H1 (cell line): ENCODE measurements around the gene ENTPD6. TPM values are rescaled to one million over a fixed set of nuclear protein-coding genes. Genes with fewer than 3 reads are reported as not detected.

ENCODE experiments used
- CTCF ChIA-PET: fragments of 300-600 bp; sonication (Branson Sonifier 250); formaldehyde crosslinking; loops from one replicate; lab custom pipeline; 2021; ENCODE audit not compliant: partially characterized antibody; lab: Charles Lee
- POLR2A ChIA-PET: fragments of 300-600 bp; sonication (Branson Sonifier 250); formaldehyde crosslinking; loops from one replicate; lab custom pipeline; 2021; ENCODE audit warnings: inconsistent platforms; ENCODE audit not compliant: partially characterized antibody; lab: Charles Lee
- DNase-seq, 2 experiments: peaks; one replicate each; pipeline versions ENCODE4 v3.0.0 to v3.0.0-alpha.2; 2010 to 2022; ENCODE audit warnings: low spot score in 2 of 2, low read depth in 1 of 2, mixed read lengths in 1 of 2
- FAIRE-seq: peaks from 2 replicates; lab custom pipeline; 2011; peaks lifted over from hg19 to GRCh38; lab: Jason Lieb, UNC
- H2AFZ ChIP-seq: 2 replicates; pipeline ENCODE4 v1.8.1; 2012; ENCODE audit warnings: low read length, inconsistent platforms
- H2AK5ac ChIP-seq: 2 replicates; pipeline ENCODE4 v1.6.1; 2013; ENCODE audit warnings: low read depth, low read length
- H2BK120ac ChIP-seq: replicated peaks from 2 replicates; pipeline ENCODE3; 2013; ENCODE audit warnings: low read depth, low read length, inconsistent platforms
- H2BK12ac ChIP-seq: 2 replicates; pipeline ENCODE4 v1.6.1; 2013; ENCODE audit warnings: low read depth, low read length
- H2BK15ac ChIP-seq: 2 replicates; pipeline ENCODE4 v1.6.1; 2013; ENCODE audit warnings: low read length
- H2BK20ac ChIP-seq: 2 replicates; pipeline ENCODE4 v1.6.1; 2013; ENCODE audit warnings: low read length
- H2BK5ac ChIP-seq: 2 replicates; pipeline ENCODE4 v1.6.1; 2013; ENCODE audit warnings: low read depth, low read length
- H3K14ac ChIP-seq: 2 replicates; pipeline ENCODE4 v1.6.1; 2013; ENCODE audit warnings: inconsistent platforms; ENCODE audit not compliant: insufficient read length
- H3K18ac ChIP-seq: 2 replicates; pipeline ENCODE4 v1.6.1; 2013; ENCODE audit warnings: low read length; ENCODE audit errors: extremely low read depth
- H3K23ac ChIP-seq: 2 replicates; pipeline ENCODE4 v1.6.1; 2013; ENCODE audit warnings: inconsistent platforms; ENCODE audit not compliant: insufficient read length
- H3K23me2 ChIP-seq: 2 replicates; pipeline ENCODE4 v1.6.1; 2013; ENCODE audit warnings: low read depth, low read length
- H3K27ac ChIP-seq: 2 replicates; pipeline ENCODE4 v1.6.1; 2011; ENCODE audit warnings: low read depth, low read length, inconsistent platforms
- H3K27me3 ChIP-seq, 4 experiments: replicated peaks in 1 of 4; 1 replicate in 1 of 4; 2 replicates in 3 of 4; pipeline versions ENCODE4 v1.6.1 to v1.8.1; 2011 to 2013; ENCODE audit warnings: low read length in 3 of 4, mild to moderate bottlenecking in 3 of 4, inconsistent platforms in 2 of 4, mixed read lengths in 2 of 4, moderate library complexity in 1 of 4; ENCODE audit not compliant: control insufficient read depth in 3 of 4, insufficient read depth in 3 of 4; ENCODE audit errors: extremely low read depth in 1 of 4
- H3K36me3 ChIP-seq, 4 experiments: 2 replicates each; pipeline versions ENCODE4 v1.6.1 to v1.8.1; 2011 to 2013; ENCODE audit warnings: mild to moderate bottlenecking in 4 of 4, low read length in 3 of 4, moderate library complexity in 2 of 4, control low read depth in 1 of 4, inconsistent platforms in 1 of 4; ENCODE audit not compliant: insufficient read depth in 4 of 4, control insufficient read depth in 2 of 4
- H3K4ac ChIP-seq: replicated peaks from 2 replicates; pipeline ENCODE3; 2013; ENCODE audit warnings: low read length, low read depth, mixed read lengths, inconsistent platforms; ENCODE audit not compliant: insufficient read length
- H3K4me1 ChIP-seq, 4 experiments: replicated peaks in 1 of 4; 1 replicate in 1 of 4; 2 replicates in 3 of 4; pipeline versions ENCODE4 v1.6.1 to v1.8.1; 2011 to 2013; ENCODE audit warnings: low read length in 3 of 4, inconsistent platforms in 2 of 4, mixed read lengths in 1 of 4; ENCODE audit not compliant: insufficient read depth in 4 of 4, control insufficient read depth in 3 of 4
- H3K4me2 ChIP-seq, 2 experiments: 2 replicates each; pipeline versions ENCODE4 v1.6.1 to v1.8.1; 2011 to 2013; ENCODE audit warnings: low read depth in 2 of 2, low read length in 2 of 2, control low read depth in 1 of 2, inconsistent platforms in 1 of 2, mild to moderate bottlenecking in 1 of 2; ENCODE audit not compliant: insufficient read depth in 1 of 2
- H3K4me3 ChIP-seq, 4 experiments: fragments of 200-600, 300-600 bp in 1 of 4; sonication (generic), shearing (Covaris generic), sonication (Bioruptor Twin) in 1 of 4; 2 replicates each; pipeline versions ENCODE4 v1.5.1 to v1.8.1; 2011 to 2016; ENCODE audit warnings: low read length in 4 of 4, low read depth in 3 of 4, control low read depth in 2 of 4, inconsistent platforms in 2 of 4, mild to moderate bottlenecking in 2 of 4, mixed read lengths in 1 of 4, moderate library complexity in 1 of 4; ENCODE audit not compliant: insufficient read depth in 2 of 4; ENCODE audit errors: extremely low read depth in 1 of 4
- H3K56ac ChIP-seq: replicated peaks from 2 replicates; pipeline ENCODE3; 2013; ENCODE audit warnings: low read depth, mild to moderate bottlenecking, mixed read lengths, low read length, inconsistent platforms; ENCODE audit not compliant: insufficient read length
- H3K79me1 ChIP-seq: 2 replicates; pipeline ENCODE4 v1.6.1; 2013; ENCODE audit warnings: low read depth, low read length, control low read depth
- H3K79me2 ChIP-seq, 2 experiments: 2 replicates each; pipeline versions ENCODE4 v1.6.1 to v1.8.1; 2012 to 2013; ENCODE audit warnings: low read length in 2 of 2, mild to moderate bottlenecking in 2 of 2, inconsistent platforms in 1 of 2; ENCODE audit not compliant: insufficient read depth in 2 of 2, control insufficient read depth in 1 of 2
- H3K9ac ChIP-seq, 4 experiments: replicated peaks in 1 of 4; 1 replicate in 1 of 4; 2 replicates in 3 of 4; pipeline versions ENCODE4 v1.6.1 to v1.8.1; 2011 to 2013; ENCODE audit warnings: low read depth in 3 of 4, low read length in 3 of 4, control low read depth in 2 of 4, mild to moderate bottlenecking in 2 of 4, moderate library complexity in 2 of 4, inconsistent platforms in 1 of 4; ENCODE audit errors: extremely low read depth in 1 of 4
- H3K9me3 ChIP-seq, 2 experiments: 2 replicates each; pipeline versions ENCODE4 v1.6.1 to v1.8.1; 2012 to 2013; ENCODE audit warnings: mild to moderate bottlenecking in 2 of 2, moderate library complexity in 2 of 2, control low read depth in 1 of 2, inconsistent platforms in 1 of 2, low read depth in 1 of 2, low read length in 1 of 2, mixed read lengths in 1 of 2; ENCODE audit not compliant: insufficient read depth in 2 of 2
- H4K20me1 ChIP-seq, 2 experiments: replicated peaks in 1 of 2; 2 replicates each; pipeline versions ENCODE3 to v1.8.1; 2011 to 2013; ENCODE audit warnings: inconsistent platforms in 2 of 2, low read length in 2 of 2, mild to moderate bottlenecking in 1 of 2; ENCODE audit not compliant: insufficient read depth in 2 of 2, control insufficient read depth in 1 of 2
- H4K5ac ChIP-seq: 2 replicates; pipeline ENCODE4 v1.6.1; 2013; ENCODE audit warnings: low read length, low read depth, mixed read lengths, inconsistent platforms; ENCODE audit not compliant: insufficient read length
- H4K8ac ChIP-seq: 2 replicates; pipeline ENCODE4 v1.8.0; 2013; ENCODE audit warnings: mild to moderate bottlenecking, moderate library complexity, low read length, inconsistent platforms; ENCODE audit not compliant: insufficient read depth; ENCODE audit errors: extremely low read depth
- H4K91ac ChIP-seq: replicated peaks from 2 replicates; pipeline ENCODE3; 2013; ENCODE audit warnings: low read length, mixed read lengths, inconsistent platforms; ENCODE audit not compliant: insufficient read length
- ASH2L ChIP-seq: fragments of 200-600, 300-600 bp; sonication (generic); IDR thresholded peaks from one replicate; pipeline ENCODE4 v1.7.1; 2017; ENCODE audit warnings: low read length
- BRCA1 ChIP-seq: IDR thresholded peaks from 2 replicates; pipeline ENCODE4 v1.6.1; 2012; ENCODE audit warnings: low read depth, low read length, improper control_type of control experiment
- CEBPB ChIP-seq: IDR thresholded peaks from 2 replicates; pipeline ENCODE4 v1.6.1; 2012; ENCODE audit warnings: low read depth, low read length
- FOSL1 ChIP-seq: IDR thresholded peaks from 2 replicates; pipeline ENCODE4 v1.6.1; 2011; ENCODE audit warnings: mild to moderate bottlenecking, low read depth, low read length, moderate library complexity; ENCODE audit not compliant: insufficient read depth
- NANOG ChIP-seq: IDR thresholded peaks from 2 replicates; pipeline ENCODE4 v1.6.1; 2011; ENCODE audit warnings: low read length, low read depth, mild to moderate bottlenecking, inconsistent platforms; ENCODE audit not compliant: insufficient read depth, poor library complexity, severe bottlenecking
- POLR2A ChIP-seq, 2 experiments: IDR thresholded peaks; 1 replicate in 1 of 2; 2 replicates in 1 of 2; pipeline ENCODE4 v1.6.1; 2011; ENCODE audit warnings: low read depth in 2 of 2, low read length in 2 of 2, mild to moderate bottlenecking in 2 of 2; ENCODE audit errors: control extremely low read depth in 1 of 2
- SP2 ChIP-seq: IDR thresholded peaks from 2 replicates; pipeline ENCODE4 v1.6.1; 2012; ENCODE audit warnings: mild to moderate bottlenecking, low read length, inconsistent platforms
- SRF ChIP-seq: IDR thresholded peaks from 2 replicates; pipeline ENCODE4 v1.6.1; 2011; ENCODE audit warnings: mild to moderate bottlenecking, low read depth, low read length, moderate library complexity
- WGBS, 2 experiments: shearing (Covaris generic) in 1 of 2; methylation state at CpG; one replicate each; pipeline versions ENCODE4 v1.1.6 to v1.1.7; 2013 to 2015; ENCODE audit warnings: low lambda C conversion rate in 2 of 2, mixed read lengths in 2 of 2, inconsistent platforms in 1 of 2, low coverage in 1 of 2, missing lambda C conversion rate in 1 of 2; ENCODE audit not compliant: insufficient replicate concordance in 2 of 2, insufficient coverage in 1 of 2, insufficient read length in 1 of 2; ENCODE audit errors: extremely low coverage in 1 of 2, missing lambda C conversion rate in 1 of 2; 5-methylcytosine and 5-hydroxymethylcytosine counted together
- polyA plus RNA-seq, 7 experiments: library from polyadenylated mRNA; depleted of rRNA in 3 of 7; stranded (reverse) in 5 of 7; unstranded in 2 of 7; fragments of >200 nt in 5 of 7; fragments of 200-250 nt in 2 of 7; gene quantifications; 1 replicate in 5 of 7; 2 replicates in 1 of 7; 4 replicates in 1 of 7; pipeline versions ENCODE4 v1.2.1 to v1.2.3, GENCODE V29; 2011 to 2013; ENCODE audit warnings: missing spikeins in 2 of 7, mixed read lengths in 2 of 7
- total RNA-seq: library from RNA; stranded (reverse); fragmentation: NEBNext Ultra II Directional; extraction: Animal tissue kit (Norgen Biotek cat#: 25700); gene quantifications from 2 replicates; pipeline ENCODE4 v1.2.1, GENCODE V29; 2021
- TF ChIP-seq, protein P1 (sequence below): IDR thresholded peaks from 2 replicates; pipeline ENCODE4 v1.6.1; 2012; ENCODE audit warnings: low read length, inconsistent platforms

The ENTPD6 gene
- total and polyA plus RNA-seq, 2 of the 8 experiments (the other 6 are each of a cell fraction or from before 2014, with no cell fraction given), result 47.8 to 57.3 TPM

GRCh38 chr20:25233016-25233772 is 37.7 kb downstream of the ENTPD6 start:
- H2BK5ac ChIP-seq, result no peak overlapping the region
- DNase-seq (no peak), FAIRE-seq (no peak)
- no peak overlapping the region for H3K4me3 ChIP-seq
- H3K9ac ChIP-seq, result no peak overlapping the region
- H3K27me3 ChIP-seq, result no peaks in the 10 kb centered on the region
- no peak overlapping the region for H3K14ac ChIP-seq
- no peaks in the 10 kb centered on the region for H3K79me2 ChIP-seq
- CTCF ChIA-PET, result interaction anchor here (1.1 to 1.6 kb wide), 5 partner anchors 9 to 168 kb away, joined by 3 to 7 read pairs (median 4); no protein-coding TSS in a partner anchor
- H3K27ac ChIP-seq, result no peak overlapping the region
- H4K5ac ChIP-seq, result no peak overlapping the region
- no peak overlapping the region for H2BK12ac ChIP-seq
- H3K9me3 ChIP-seq, result no peaks in the 10 kb centered on the region
- no peak overlapping the region for H2AK5ac ChIP-seq
- H2BK15ac ChIP-seq, result no peak overlapping the region
- H3K4me1 ChIP-seq, result no peaks in the 10 kb centered on the region
- H3K4me2 ChIP-seq, result no peak overlapping the region
- no peak overlapping the region for H3K4ac ChIP-seq
- no peak overlapping the region; the same call in none of the 2 replicates for H3K18ac ChIP-seq
- no peak for TF ChIP-seq ASH2L
- TF ChIP-seq SRF, result no peak
- no peak for TF ChIP-seq POLR2A (IDR thresholded peaks at IDR 0.05; ENCODE audit: control extremely low read depth in 1 of 2, low read depth in 2 of 2, low read length in 2 of 2)
- no peak for TF ChIP-seq FOSL1
- TF ChIP-seq NANOG, result no peak
- no peak for TF ChIP-seq CEBPB
- no peak for TF ChIP-seq SP2
- TF ChIP-seq, protein P1, sequence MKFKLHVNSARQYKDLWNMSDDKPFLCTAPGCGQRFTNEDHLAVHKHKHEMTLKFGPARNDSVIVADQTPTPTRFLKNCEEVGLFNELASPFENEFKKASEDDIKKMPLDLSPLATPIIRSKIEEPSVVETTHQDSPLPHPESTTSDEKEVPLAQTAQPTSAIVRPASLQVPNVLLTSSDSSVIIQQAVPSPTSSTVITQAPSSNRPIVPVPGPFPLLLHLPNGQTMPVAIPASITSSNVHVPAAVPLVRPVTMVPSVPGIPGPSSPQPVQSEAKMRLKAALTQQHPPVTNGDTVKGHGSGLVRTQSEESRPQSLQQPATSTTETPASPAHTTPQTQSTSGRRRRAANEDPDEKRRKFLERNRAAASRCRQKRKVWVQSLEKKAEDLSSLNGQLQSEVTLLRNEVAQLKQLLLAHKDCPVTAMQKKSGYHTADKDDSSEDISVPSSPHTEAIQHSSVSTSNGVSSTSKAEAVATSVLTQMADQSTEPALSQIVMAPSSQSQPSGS, result no peak
- no peak for TF ChIP-seq BRCA1
- no peak overlapping the region for H3K56ac ChIP-seq
- H4K20me1 ChIP-seq, result no peaks in the 10 kb centered on the region
- H2BK20ac ChIP-seq, result no peak overlapping the region
- no peak overlapping the region for H4K91ac ChIP-seq
- H3K36me3 ChIP-seq, result no peaks in the 10 kb centered on the region
- H2AFZ ChIP-seq, result no peak overlapping the region
- no peak overlapping the region for H2BK120ac ChIP-seq
- H4K8ac ChIP-seq, result no peak overlapping the region
- H3K23ac ChIP-seq, result no peak overlapping the region
- H3K79me1 ChIP-seq, result no peaks in the 10 kb centered on the region
- 85% methylated on average over 10 of the region's 10 CpGs; no CpG with 5 or more reads in 1 of the 2 experiments for WGBS, 2 experiments
- no peaks in the 10 kb centered on the region for H3K23me2 ChIP-seq
- POLR2A ChIA-PET, result no interaction called here
